Stimulated activated CD4-positive, alpha-beta T cell treated with anti-CD3 and anti-CD28 coated beads, Interleukin-4, amount 100 ng/mL, for 1 hour (primary cell): ENCODE measurements around the gene C6orf132.

ENCODE experiments used
- DNase-seq: peaks from one replicate; pipeline ENCODE4 v3.0.0-alpha.2; 2020

The C6orf132 gene

DNA sequence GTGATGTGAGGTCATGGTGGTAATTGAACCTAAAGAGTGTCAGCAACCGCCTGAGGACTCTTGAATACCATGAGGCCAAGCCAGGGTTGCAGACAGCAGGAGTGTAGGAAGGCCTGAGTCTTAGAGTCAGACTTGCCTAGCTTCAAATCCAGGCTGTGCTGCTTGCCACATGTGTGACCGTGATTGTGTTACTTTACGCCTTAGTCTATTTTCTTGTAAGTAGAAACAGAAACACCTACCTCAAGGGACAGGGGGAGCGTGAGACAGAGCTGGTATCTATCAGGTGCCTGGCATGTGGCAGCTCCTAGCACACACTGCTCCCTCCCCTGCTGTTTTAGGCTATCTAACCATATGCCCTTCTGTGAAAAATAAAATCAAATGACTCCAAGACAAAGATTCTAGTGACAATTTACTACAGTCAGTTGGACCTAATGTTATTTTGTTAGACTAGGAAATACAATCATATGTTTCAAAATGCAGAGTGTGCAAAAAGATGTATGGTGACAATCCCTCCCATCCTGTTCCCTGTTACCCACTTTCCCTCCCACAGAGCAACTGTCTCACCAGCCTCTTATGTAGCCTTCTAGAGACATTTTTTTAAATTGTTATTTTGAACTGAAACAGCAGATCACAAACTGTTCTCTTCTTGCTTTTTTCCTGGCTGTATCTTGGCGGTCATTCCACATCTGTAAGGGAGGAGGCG is 70.4 kb downstream of the C6orf132 start:
- no peak for DNase-seq

DNA sequence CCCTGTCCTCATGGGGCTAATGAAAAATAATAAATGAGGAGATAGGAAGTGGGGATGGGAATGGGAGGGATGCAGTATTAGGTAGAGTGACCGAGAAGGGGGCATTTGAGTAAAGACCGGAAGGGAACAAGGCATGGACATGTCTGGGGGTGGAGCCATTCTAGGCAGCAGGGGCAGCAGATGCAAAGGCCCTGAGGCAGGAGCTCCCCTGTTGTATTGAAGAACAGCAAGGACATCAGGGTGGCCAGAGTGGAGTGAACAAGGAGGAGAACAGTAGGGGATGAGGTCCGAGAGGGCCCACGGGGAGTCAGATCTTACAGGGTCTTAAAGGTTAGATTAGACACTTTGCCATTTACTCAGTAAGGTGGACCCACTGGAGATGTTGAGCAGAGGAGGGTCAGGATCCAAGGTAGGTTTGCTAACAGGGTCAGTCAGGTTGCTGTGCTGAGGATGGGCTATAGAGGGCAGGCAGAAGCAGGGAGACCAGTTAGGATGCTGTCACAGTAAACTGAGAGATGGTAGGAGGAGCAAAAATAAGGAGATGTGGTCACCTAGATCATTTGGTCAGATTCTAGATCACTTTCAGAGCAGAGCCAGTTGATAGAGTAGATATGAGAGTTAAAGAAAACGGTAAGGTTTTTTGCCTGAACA is 73.4 kb downstream of the C6orf132 start:
- no peak for DNase-seq

DNA sequence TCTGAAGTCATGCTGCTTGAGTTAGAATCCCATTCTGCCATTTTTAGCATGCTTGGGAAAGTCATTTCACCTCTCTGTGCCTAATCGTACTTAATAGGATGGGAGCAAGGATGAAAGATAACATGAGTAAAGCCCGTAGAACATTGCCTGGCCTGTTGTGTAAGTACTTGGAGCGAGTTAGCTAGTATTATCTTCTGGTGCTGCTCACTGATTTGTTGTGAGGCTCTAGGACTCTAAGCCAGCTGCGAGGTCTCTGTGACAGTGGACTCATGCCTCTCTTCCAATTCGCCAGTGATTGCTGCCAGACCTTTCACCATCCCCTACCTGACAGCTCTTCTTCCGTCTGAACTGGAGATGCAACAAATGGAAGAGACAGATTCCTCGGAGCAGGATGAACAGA is 74.2 kb downstream of the C6orf132 start:
- DNase-seq = no peak

DNA sequence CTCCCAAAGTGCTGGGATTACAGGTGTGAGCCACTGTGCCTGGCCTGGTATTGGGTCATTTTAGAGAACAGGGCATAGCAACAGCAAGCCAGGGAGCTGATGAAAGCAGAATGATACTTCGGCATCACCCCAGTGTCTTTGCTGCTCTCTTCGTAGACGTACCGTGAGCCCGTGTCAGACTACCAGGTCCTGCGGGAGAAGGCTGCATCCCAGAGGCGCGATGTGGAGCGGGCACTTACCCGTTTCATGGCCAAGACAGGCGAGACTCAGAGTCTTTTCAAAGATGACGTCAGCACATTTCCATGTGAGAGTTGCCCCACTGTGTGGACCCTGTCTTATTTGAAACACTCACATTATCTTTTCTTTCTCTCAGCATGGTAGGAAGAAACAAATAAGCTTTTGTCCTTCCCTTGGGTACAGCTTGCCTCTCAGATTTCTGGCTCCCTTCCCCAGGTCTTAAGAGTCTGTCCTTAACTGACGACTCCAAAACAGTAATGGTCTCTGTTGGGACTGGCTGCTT is 76.2 kb downstream of the C6orf132 start:
- no peak for DNase-seq

DNA sequence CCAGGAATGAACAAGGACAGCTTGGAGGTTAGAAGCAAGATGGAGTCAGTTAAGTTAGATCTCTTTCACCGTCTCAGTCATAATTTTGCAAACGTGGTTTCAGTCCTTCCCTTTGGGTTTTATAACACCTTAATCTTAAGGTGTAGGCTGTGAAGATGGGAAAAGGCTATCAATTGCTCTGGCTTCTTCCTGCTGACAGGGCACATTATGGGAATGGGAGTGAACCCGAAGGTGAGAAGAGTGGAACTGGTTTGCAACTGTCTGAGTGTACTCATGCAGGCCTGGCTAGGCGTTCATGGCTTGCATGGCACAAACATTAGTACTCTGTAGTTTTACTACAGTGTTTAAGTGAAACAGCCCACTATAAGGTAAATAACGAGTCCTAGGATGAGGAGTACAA is 82.7 kb downstream of the C6orf132 start:
- DNase-seq = no peak

DNA sequence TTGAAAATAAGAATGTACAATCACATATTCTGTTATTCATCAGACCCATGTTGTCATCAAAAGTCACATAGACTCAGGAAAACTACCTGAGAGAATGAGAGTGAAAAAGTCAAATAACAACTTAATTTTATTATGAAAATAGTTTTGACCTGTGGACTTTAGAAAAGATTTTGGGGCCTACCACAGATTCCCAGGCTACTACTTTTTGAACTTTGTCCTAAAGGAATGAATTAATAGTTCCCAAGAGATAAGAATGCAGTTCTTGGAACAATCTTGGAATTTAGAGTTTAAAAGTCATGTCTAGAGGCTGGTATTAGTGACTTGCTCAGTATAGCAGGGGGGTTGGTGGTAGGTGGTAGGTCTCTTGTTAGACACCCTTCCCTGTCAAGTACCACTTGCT is 88.8 kb downstream of the C6orf132 start:
- no peak for DNase-seq

DNA sequence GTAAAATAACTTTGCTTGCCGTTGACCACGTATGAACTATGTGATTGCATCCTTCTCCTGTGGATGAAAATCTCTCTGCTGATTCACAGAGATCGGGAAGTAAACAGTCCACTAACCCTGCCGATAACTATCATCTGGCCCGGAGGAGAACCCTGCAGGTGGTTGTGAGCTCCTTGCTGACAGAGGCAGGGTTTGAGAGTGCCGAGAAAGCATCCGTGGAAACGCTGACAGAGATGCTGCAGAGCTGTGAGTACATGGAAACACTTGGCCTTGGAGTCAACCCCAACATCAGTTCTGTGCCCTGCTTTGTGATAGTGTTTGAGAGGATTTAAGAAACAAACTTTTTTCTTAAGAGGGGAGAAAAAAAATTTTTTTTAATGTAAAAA is 91.2 kb downstream of the C6orf132 start:
- no peak for DNase-seq
